ENCODE data around the gene ABLIM2. TPM values are rescaled to one million over a fixed set of nuclear protein-coding genes. Genes with fewer than 3 reads are reported as not detected.
"Not testable (repeated sequence)": the region's sequence is repeated elsewhere in the genome, so short reads cannot be mapped to it uniquely, and the experiment has no call there.

Gene ABLIM2
- polyA plus RNA-seq, 2 donors, result 12.4 to 14.4 TPM

DNA sequence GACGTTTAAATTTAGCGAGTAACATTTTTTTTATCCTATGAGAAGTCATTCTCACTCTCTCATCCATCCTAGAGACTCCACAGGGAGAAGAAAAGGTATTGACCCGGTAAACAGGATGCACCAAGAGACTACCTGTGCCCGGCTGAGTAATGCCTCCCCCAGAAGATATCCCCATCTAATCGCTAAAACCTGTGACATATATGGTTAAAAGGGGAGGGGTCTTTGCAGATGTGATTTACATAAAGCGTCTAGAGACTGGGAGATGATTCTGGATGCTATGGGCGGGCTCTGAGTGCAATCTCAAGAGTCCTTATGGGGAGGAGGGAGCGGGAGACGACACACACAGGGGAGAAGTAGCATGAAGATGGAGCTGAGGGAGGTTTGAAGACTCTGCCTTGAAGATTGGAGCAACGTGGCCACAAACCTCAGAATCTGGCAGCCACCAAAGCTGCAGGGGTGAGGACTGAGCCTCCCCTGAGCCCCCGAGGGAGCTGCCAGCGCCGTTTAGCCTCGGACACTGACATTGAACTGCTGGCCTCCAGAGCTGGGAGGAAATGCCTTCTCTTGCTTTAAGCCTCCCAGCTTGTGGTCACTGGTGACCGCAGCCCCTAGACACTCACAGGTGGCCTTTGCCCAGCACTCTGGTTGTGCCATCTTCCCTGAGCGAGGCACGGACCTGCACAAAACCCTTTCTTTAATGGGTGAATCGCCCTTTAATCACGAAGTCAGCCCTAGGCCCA, 11.2 kb downstream of the ABLIM2 start:
- no peaks in the 10 kb centered on the region for H3K4me1 ChIP-seq (ENCODE audit: control insufficient read depth in 2 of 2, insufficient read depth in 2 of 2, low read length in 1 of 2)
- no peak overlapping the region for H3K4me3 ChIP-seq (ENCODE audit: low read depth in 1 of 2, low read length in 2 of 2)
- WGBS, 2 donors, result 73 to 74% methylated on average over 19 of the region's 19 CpGs
- peaks cover 0 to 3% of the 10 kb centered on the region in 2 donors for H3K27me3 ChIP-seq (ENCODE audit: control insufficient read depth in 1 of 2, insufficient read depth in 2 of 2, low read length in 2 of 2)
- peaks cover 0 to 12% of the 10 kb centered on the region in 2 donors for H3K36me3 ChIP-seq (ENCODE audit: control insufficient read depth in 2 of 2, insufficient read depth in 2 of 2, low read length in 1 of 2)
- no peaks in the 10 kb centered on the region for H3K9me3 ChIP-seq (ENCODE audit: control insufficient read depth in 2 of 2, insufficient read depth in 1 of 2, low read depth in 1 of 2, low read length in 1 of 2)
- H3K27ac ChIP-seq (ENCODE audit: low read depth in 2 of 2, low read length in 1 of 2), result no peak overlapping the region

DNA sequence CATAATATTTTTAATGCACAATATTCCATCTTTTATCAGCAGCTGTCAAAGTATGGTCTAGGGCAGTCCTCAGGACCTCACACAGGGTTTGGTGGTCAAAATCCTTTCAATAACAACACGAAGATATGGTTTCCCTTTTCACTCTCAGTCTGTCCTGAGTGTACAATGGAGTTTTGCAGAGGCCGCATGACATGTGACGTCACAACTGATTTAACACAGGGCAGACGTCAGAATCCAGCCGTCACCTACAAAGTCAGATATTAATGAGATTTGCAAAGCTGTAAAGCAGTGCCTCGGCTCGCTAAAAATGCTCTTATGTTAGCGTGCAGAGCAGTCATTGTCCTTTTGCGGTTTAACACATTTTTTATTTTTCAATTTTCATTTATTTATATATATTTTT, 12.5 kb downstream of the ABLIM2 start:
- Histone ChIP-seq H3K36me3 (ENCODE audit: control insufficient read depth in 2 of 2, insufficient read depth in 2 of 2, low read length in 1 of 2) (peaks cover 0 to 7% of the 10 kb centered on the region in 2 donors), H3K9me3 (ENCODE audit: control insufficient read depth in 2 of 2, insufficient read depth in 1 of 2, low read depth in 1 of 2, low read length in 1 of 2) (no peaks in the 10 kb centered on the region), H3K27ac (ENCODE audit: low read depth in 2 of 2, low read length in 1 of 2) (no peak overlapping the region), H3K4me1 (ENCODE audit: control insufficient read depth in 2 of 2, insufficient read depth in 2 of 2, low read length in 1 of 2) (peaks cover 0 to 3% of the 10 kb centered on the region in 2 donors), H3K27me3 (ENCODE audit: control insufficient read depth in 1 of 2, insufficient read depth in 2 of 2, low read length in 2 of 2) (peaks cover 0 to 3% of the 10 kb centered on the region in 2 donors), H3K4me3 (ENCODE audit: low read depth in 1 of 2, low read length in 2 of 2) (no peak overlapping the region)
- 79 to 81% methylated on average over 9 of the region's 9 CpGs for WGBS, 2 donors

- WGBS, 2 donors, result 37 to 48% methylated on average over 15 of the region's 15 CpGs
- H3K4me1 ChIP-seq (ENCODE audit: control insufficient read depth in 2 of 2, insufficient read depth in 2 of 2, low read length in 1 of 2), result peaks cover 0 to 3% of the 10 kb centered on the region in 2 donors
- peaks cover 0 to 3% of the 10 kb centered on the region in 2 donors for H3K27me3 ChIP-seq (ENCODE audit: control insufficient read depth in 1 of 2, insufficient read depth in 2 of 2, low read length in 2 of 2)
- H3K4me3 ChIP-seq (ENCODE audit: low read depth in 1 of 2, low read length in 2 of 2), result no peak overlapping the region
- H3K27ac ChIP-seq (ENCODE audit: low read depth in 2 of 2, low read length in 1 of 2), result no peak overlapping the region
- peaks cover 0 to 5% of the 10 kb centered on the region in 2 donors for H3K36me3 ChIP-seq (ENCODE audit: control insufficient read depth in 2 of 2, insufficient read depth in 2 of 2, low read length in 1 of 2)
- H3K9me3 ChIP-seq (ENCODE audit: control insufficient read depth in 2 of 2, insufficient read depth in 1 of 2, low read depth in 1 of 2, low read length in 1 of 2), result no peaks in the 10 kb centered on the region
These were observed 14.3 kb downstream of the ABLIM2 start for GRCh38 chr4:8144359-8144758.

- peaks cover 0 to 3% of the 10 kb centered on the region in 2 donors for H3K4me1 ChIP-seq (ENCODE audit: control insufficient read depth in 2 of 2, insufficient read depth in 2 of 2, low read length in 1 of 2)
- peaks cover 0 to 4% of the 10 kb centered on the region in 2 donors for H3K36me3 ChIP-seq (ENCODE audit: control insufficient read depth in 2 of 2, insufficient read depth in 2 of 2, low read length in 1 of 2)
- H3K27ac ChIP-seq (ENCODE audit: low read depth in 2 of 2, low read length in 1 of 2), result no peak overlapping the region
- H3K4me3 ChIP-seq (ENCODE audit: low read depth in 1 of 2, low read length in 2 of 2), result no peak overlapping the region
- 76 to 81% methylated on average over 11 of the region's 11 CpGs for WGBS, 2 donors
- H3K27me3 ChIP-seq (ENCODE audit: control insufficient read depth in 1 of 2, insufficient read depth in 2 of 2, low read length in 2 of 2), result peaks cover 0 to 3% of the 10 kb centered on the region in 2 donors
- H3K9me3 ChIP-seq (ENCODE audit: control insufficient read depth in 2 of 2, insufficient read depth in 1 of 2, low read depth in 1 of 2, low read length in 1 of 2), result no peaks in the 10 kb centered on the region
These were observed 15.0 kb downstream of the ABLIM2 start for GRCh38 chr4:8143392-8144140.

GRCh38 chr4:8142556-8142955, 16.1 kb downstream of the ABLIM2 start:
- Histone ChIP-seq H3K27ac (ENCODE audit: low read depth in 2 of 2, low read length in 1 of 2) (no peak overlapping the region), H3K4me3 (ENCODE audit: low read depth in 1 of 2, low read length in 2 of 2) (no peak overlapping the region), H3K27me3 (ENCODE audit: control insufficient read depth in 1 of 2, insufficient read depth in 2 of 2, low read length in 2 of 2) (no peaks in the 10 kb centered on the region), H3K9me3 (ENCODE audit: control insufficient read depth in 2 of 2, insufficient read depth in 1 of 2, low read depth in 1 of 2, low read length in 1 of 2) (no peaks in the 10 kb centered on the region), H3K4me1 (ENCODE audit: control insufficient read depth in 2 of 2, insufficient read depth in 2 of 2, low read length in 1 of 2) (peaks cover 0 to 3% of the 10 kb centered on the region in 2 donors), H3K36me3 (ENCODE audit: control insufficient read depth in 2 of 2, insufficient read depth in 2 of 2, low read length in 1 of 2) (no peaks in the 10 kb centered on the region)
- 81% methylated on average over 9 of the region's 9 CpGs for WGBS, 2 donors

GRCh38 chr4:8141935-8142334, 16.7 kb downstream of the ABLIM2 start:
- Histone ChIP-seq H3K4me3 (ENCODE audit: low read depth in 1 of 2, low read length in 2 of 2) (no peak overlapping the region), H3K27me3 (ENCODE audit: control insufficient read depth in 1 of 2, insufficient read depth in 2 of 2, low read length in 2 of 2) (no peaks in the 10 kb centered on the region), H3K9me3 (ENCODE audit: control insufficient read depth in 2 of 2, insufficient read depth in 1 of 2, low read depth in 1 of 2, low read length in 1 of 2) (no peaks in the 10 kb centered on the region), H3K4me1 (ENCODE audit: control insufficient read depth in 2 of 2, insufficient read depth in 2 of 2, low read length in 1 of 2) (peaks cover 0 to 3% of the 10 kb centered on the region in 2 donors), H3K36me3 (ENCODE audit: control insufficient read depth in 2 of 2, insufficient read depth in 2 of 2, low read length in 1 of 2) (no peaks in the 10 kb centered on the region), H3K27ac (ENCODE audit: low read depth in 2 of 2, low read length in 1 of 2) (no peak overlapping the region)
- WGBS, 2 donors, result 86 to 91% methylated on average over 9 of the region's 9 CpGs

DNA sequence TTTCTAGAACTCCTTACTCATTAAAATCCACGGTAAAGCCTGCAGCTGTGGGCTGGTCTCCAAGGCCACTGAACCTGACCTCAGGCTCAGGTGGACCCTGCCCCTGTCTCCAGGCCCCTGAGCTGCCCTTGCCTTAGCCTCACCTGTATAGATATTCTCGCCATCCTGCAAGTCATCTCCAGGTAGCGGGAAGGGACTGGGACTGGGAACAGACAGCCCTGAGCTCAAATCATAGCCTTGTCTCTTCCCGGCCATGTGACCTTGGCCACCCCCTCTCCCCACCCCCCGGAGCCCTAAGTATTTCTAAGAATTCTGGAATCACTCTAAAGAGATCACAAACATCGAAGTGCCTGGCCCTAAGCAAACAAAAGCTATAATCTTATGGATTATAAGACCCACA, 17.7 kb downstream of the ABLIM2 start:
- peaks cover 0 to 3% of the 10 kb centered on the region in 2 donors for H3K4me1 ChIP-seq (ENCODE audit: control insufficient read depth in 2 of 2, insufficient read depth in 2 of 2, low read length in 1 of 2)
- H3K4me3 ChIP-seq (ENCODE audit: low read depth in 1 of 2, low read length in 2 of 2), result no peak overlapping the region
- WGBS, 2 donors, result 70 to 75% methylated on average over 6 of the region's 6 CpGs
- no peak overlapping the region for H3K27ac ChIP-seq (ENCODE audit: low read depth in 2 of 2, low read length in 1 of 2)
- H3K9me3 ChIP-seq (ENCODE audit: control insufficient read depth in 2 of 2, insufficient read depth in 1 of 2, low read depth in 1 of 2, low read length in 1 of 2), result no peaks in the 10 kb centered on the region
- no peaks in the 10 kb centered on the region for H3K36me3 ChIP-seq (ENCODE audit: control insufficient read depth in 2 of 2, insufficient read depth in 2 of 2, low read length in 1 of 2)
- no peaks in the 10 kb centered on the region for H3K27me3 ChIP-seq (ENCODE audit: control insufficient read depth in 1 of 2, insufficient read depth in 2 of 2, low read length in 2 of 2)

DNA sequence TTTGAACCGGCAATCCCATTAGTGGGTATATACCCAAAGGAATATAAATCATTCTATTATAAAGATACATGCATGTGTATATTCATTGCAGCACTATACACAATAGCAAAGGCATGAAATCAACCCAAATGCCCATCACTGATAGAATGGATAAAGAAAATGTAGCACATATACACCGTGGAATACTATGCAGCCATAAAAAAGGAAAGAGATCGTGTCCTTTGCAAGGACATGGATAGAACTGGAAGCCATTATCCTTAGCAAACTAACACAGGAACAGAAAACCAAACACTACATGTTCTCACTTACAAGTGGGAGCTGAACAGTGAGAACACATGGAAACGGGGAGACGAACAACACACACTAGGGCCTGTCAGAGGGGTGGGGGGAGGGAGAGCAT, 18.9 kb downstream of the ABLIM2 start:
- WGBS, 2 donors, result 96 to 97% methylated on average over 5 of the region's 5 CpGs
- H3K4me1 ChIP-seq (ENCODE audit: control insufficient read depth in 2 of 2, insufficient read depth in 2 of 2, low read length in 1 of 2); H3K9me3 ChIP-seq (ENCODE audit: control insufficient read depth in 2 of 2, insufficient read depth in 1 of 2, low read depth in 1 of 2, low read length in 1 of 2); H3K4me3 ChIP-seq (ENCODE audit: low read depth in 1 of 2, low read length in 2 of 2); H3K27ac ChIP-seq (ENCODE audit: low read depth in 2 of 2, low read length in 1 of 2); H3K27me3 ChIP-seq (ENCODE audit: control insufficient read depth in 1 of 2, insufficient read depth in 2 of 2, low read length in 2 of 2); H3K36me3 ChIP-seq (ENCODE audit: control insufficient read depth in 2 of 2, insufficient read depth in 2 of 2, low read length in 1 of 2): not testable (repeated sequence)

DNA sequence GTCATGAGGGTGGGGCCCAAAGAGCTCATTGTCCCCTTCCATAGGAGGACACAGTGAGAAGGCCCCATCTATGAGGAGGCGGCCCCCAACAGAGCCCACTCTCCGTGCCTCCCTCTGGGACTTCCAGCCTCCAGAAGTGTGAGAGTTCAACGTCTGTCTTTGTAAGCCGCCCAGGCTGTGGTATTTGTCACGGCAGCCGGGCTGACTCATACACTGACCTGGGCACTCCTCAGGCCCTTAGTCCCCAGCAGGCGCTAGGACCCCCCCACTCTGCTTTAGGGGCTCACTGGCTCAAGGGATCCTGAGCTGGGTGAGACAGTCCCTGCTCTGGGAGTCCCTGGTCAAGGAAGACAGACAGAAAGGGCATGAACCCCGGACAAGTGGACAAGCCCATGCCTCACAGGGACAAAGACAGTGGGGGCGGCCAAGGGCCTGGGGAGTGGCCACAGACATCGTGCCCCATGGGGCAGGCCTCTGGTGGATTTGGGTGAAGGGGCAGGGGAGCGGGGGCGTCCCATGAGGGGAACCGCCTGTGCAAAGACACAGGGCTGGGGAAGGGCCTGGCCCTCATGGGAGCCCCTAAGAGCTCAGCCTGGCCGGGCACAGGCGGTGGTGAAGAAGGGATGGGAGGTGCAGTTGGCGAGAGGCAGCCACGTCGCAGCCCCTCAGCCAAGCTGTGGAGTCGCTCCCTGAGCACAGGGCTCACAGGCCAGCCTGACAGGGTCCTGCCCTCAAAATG, 21.5 kb downstream of the ABLIM2 start:
- no peaks in the 10 kb centered on the region for H3K9me3 ChIP-seq (ENCODE audit: control insufficient read depth in 2 of 2, insufficient read depth in 1 of 2, low read depth in 1 of 2, low read length in 1 of 2)
- H3K4me3 ChIP-seq (ENCODE audit: low read depth in 1 of 2, low read length in 2 of 2), result no peak overlapping the region
- no peak overlapping the region for H3K27ac ChIP-seq (ENCODE audit: low read depth in 2 of 2, low read length in 1 of 2)
- H3K27me3 ChIP-seq (ENCODE audit: control insufficient read depth in 1 of 2, insufficient read depth in 2 of 2, low read length in 2 of 2), result no peaks in the 10 kb centered on the region
- WGBS, 2 donors, result 89 to 93% methylated on average over 19 of the region's 19 CpGs
- peaks cover 0 to 3% of the 10 kb centered on the region in 2 donors for H3K4me1 ChIP-seq (ENCODE audit: control insufficient read depth in 2 of 2, insufficient read depth in 2 of 2, low read length in 1 of 2)
- H3K36me3 ChIP-seq (ENCODE audit: control insufficient read depth in 2 of 2, insufficient read depth in 2 of 2, low read length in 1 of 2), result no peaks in the 10 kb centered on the region

Data from esophagus (tissue), 2 donors.